ENCODE measurements around the gene ATF6B. TPM values are rescaled to one million over a fixed set of nuclear protein-coding genes. Genes with fewer than 3 reads are reported as not detected.

Gene ATF6B
- total RNA-seq, 2 donors from 2014 or later = 83.3 to 131 TPM

DNA sequence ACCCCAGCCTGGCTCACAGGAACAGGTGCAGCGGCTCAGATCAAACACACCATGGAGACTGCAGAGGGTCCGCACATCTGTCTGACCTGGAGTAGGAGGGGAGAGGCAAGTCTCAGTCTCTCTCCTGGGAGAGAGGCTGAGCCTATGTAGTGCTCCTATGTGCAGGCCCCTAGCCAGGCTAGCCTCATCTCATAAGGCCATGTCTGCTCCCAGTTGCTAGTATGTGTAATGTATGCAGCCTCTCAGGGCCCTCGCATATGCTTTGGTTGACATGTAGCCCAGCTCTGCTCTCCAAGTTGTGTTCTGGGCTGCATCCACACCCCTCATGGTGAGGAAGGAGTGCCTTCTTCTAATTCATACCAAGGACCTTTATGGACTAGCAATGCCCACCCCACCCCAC lies 30.7 kb downstream of the ATF6B start:
- no peaks in the 10 kb centered on the region for H3K9me3 ChIP-seq
- H3K27ac ChIP-seq = no peak overlapping the region
- intact Hi-C loops (cut with DNase I) = no loop called here
- no peak for DNase-seq
- no peaks in the 10 kb centered on the region for H3K4me1 ChIP-seq
- no peak overlapping the region for H3K4me3 ChIP-seq
- H3K9ac ChIP-seq (ENCODE audit: low read depth in 2 of 2, low read length in 2 of 2) = no peak overlapping the region
- no peak for TF ChIP-seq CTCF (IDR thresholded peaks at IDR 0.05)
- peaks cover 22% of the 10 kb centered on the region for H3K27me3 ChIP-seq
- H3K36me3 ChIP-seq = no peaks in the 10 kb centered on the region

DNA sequence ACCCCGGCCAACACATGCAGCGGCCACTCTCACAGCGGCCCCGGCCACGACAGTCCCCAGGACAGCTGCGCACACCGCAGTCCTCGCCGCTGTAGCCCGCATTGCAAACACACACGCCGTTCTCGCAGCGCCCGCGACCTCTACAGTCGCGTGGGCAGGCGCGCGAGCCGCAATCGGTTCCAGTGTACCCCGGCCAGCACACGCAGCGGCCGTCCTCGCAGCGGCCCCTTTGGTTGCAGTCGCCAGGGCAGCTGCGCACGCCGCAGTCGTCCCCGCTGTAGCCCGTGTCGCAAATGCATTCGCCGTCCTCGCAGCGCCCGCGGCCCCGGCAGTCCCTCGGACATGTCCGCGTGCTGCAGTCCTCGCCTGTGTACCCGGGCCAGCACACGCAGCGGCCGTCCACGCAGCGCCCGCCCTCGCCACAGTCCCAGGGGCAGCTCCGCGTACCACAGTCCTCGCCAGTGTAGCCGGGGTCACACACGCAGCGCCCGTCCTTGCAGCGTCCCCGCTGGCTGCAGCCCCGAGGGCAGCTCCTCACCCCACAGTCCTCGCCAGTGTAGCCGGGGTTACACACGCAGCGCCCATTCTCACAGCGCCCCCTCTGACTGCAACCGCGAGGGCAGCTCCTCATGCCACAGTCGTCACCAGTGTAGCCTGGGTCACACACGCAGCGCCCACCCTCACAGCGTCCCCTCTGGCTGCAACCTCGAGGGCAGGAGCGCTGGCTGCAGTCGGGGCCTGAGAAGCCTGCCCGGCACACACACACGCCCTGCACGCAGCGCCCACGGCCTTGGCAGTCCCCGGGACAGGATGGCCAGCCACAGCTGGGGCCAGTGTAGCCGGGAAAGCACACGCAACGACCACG lies 31.4 kb downstream of the ATF6B start:
- DNase-seq = no peak
- Histone ChIP-seq H3K9ac (ENCODE audit: low read depth in 2 of 2, low read length in 2 of 2) (no peak overlapping the region), H3K4me3 (no peak overlapping the region), H3K36me3 (no peaks in the 10 kb centered on the region), H3K4me1 (no peaks in the 10 kb centered on the region), H3K27me3 (peaks cover 22% of the 10 kb centered on the region), H3K9me3 (no peaks in the 10 kb centered on the region), H3K27ac (no peak overlapping the region)
- TF ChIP-seq CTCF (IDR thresholded peaks at IDR 0.05) = no peak
- intact Hi-C loops (cut with DNase I) = no loop called here

DNA sequence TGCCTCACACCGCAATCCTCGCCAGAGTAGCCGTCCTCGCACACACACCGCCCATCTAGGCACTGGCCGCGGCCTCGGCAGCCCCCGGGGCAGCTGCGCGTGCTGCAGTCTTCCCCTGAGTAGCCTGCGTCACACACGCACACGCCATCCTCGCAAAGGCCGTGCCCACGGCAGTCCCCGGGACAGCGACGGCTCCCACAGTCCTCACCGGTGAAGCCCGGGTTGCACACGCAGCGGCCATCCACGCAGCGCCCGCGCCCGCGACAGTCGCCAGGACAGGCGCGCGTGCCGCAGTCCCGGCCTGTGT lies 32.0 kb downstream of the ATF6B start:
- H3K9ac ChIP-seq (ENCODE audit: low read depth in 2 of 2, low read length in 2 of 2) = no peak overlapping the region
- DNase-seq = no peak
- TF ChIP-seq CTCF (IDR thresholded peaks at IDR 0.05) = no peak
- peaks cover 22% of the 10 kb centered on the region for H3K27me3 ChIP-seq
- intact Hi-C loops (cut with DNase I) = no loop called here
- H3K36me3 ChIP-seq = no peaks in the 10 kb centered on the region
- H3K27ac ChIP-seq = no peak overlapping the region
- no peaks in the 10 kb centered on the region for H3K4me1 ChIP-seq
- H3K9me3 ChIP-seq = no peaks in the 10 kb centered on the region
- H3K4me3 ChIP-seq = no peak overlapping the region

GRCh38 chr6:32095338-32096086 lies 32.5 kb downstream of the ATF6B start:
- no peak for TF ChIP-seq CTCF (IDR thresholded peaks at IDR 0.05)
- peaks cover 22% of the 10 kb centered on the region for H3K27me3 ChIP-seq
- H3K4me3 ChIP-seq = no peak overlapping the region
- H3K4me1 ChIP-seq = no peaks in the 10 kb centered on the region
- H3K36me3 ChIP-seq = no peaks in the 10 kb centered on the region
- intact Hi-C loops (cut with DNase I) = no loop called here
- H3K27ac ChIP-seq = no peak overlapping the region
- no peak overlapping the region for H3K9ac ChIP-seq (ENCODE audit: low read depth in 2 of 2, low read length in 2 of 2)
- no peaks in the 10 kb centered on the region for H3K9me3 ChIP-seq
- no peak for DNase-seq

DNA sequence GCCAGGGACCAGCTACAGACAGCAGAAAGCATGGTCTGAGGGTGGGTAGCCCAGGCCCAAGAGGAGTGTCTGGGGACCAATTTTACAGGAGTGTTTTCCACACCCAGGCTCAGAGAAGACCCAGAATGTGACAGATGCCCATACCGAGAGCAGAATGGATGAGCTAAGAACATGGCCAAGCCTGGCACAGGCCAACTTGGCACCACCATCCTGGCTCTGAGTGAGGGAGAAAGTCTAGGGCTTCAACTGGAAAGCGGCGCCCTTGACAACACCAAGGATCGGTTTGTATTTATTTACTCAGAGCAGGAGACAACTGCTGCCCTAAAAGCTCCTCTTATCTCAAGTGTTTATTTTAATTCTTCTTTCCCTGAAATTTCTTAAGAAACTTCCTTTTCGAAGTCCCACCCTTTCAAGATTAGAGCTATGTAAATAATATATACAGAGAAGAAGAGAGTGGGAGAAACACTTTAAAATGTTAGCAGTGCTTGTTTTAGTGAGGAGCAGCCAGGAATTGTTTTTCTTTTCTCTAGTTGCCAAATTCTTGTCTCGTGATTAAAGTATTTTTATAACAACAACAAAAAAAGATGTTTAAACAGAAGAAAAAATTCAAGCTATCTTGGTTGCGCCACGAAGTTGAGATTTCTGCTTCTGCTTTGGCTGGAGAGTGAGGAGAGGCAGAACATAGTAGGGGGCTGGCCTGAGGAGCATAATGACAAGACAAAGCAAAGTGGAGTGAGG lies 35.1 kb downstream of the ATF6B start:
- no peak for DNase-seq
- no peaks in the 10 kb centered on the region for H3K36me3 ChIP-seq
- H3K9ac ChIP-seq (ENCODE audit: low read depth in 2 of 2, low read length in 2 of 2) = no peak overlapping the region
- no peak overlapping the region for H3K4me3 ChIP-seq
- H3K4me1 ChIP-seq = no peaks in the 10 kb centered on the region
- peak overlapping the region; percentile 12 for H3K27ac ChIP-seq
- TF ChIP-seq CTCF (IDR thresholded peaks at IDR 0.05) = no peak
- no peaks in the 10 kb centered on the region for H3K9me3 ChIP-seq
- H3K27me3 ChIP-seq = peaks cover 22% of the 10 kb centered on the region
- intact Hi-C loops (cut with DNase I) = no loop called here

All from colonic mucosa (tissue), 4 donors.